Activated T-cell treated with anti-CD3 and anti-CD28 coated beads, Interleukin-2, amount 50 U/mL, for 72 hours (primary cell): ENCODE measurements around the gene CPA5. TPM values are rescaled to one million over a fixed set of nuclear protein-coding genes. Genes with fewer than 3 reads are reported as not detected.
"Not testable (repeated sequence)": the region's sequence is repeated elsewhere in the genome, so short reads cannot be mapped to it uniquely, and the experiment has no call there.

Experiments used
- ATAC-seq, 2 donors: fragments of 150-1000 bp; cut with Tn5 transposase; replicated peaks in 1 of 2; 2 replicates each; pipeline ENCODE4 v1.10.0; 2021; ENCODE audit warnings: moderate library complexity in 2 of 2, mild to moderate bottlenecking in 1 of 2
- DNase-seq, 2 donors: peaks; one replicate each; pipeline ENCODE4 v3.0.0; 2021 to 2022; ENCODE audit warnings: mixed read lengths in 1 of 2
- H3K27ac Mint-ChIP-seq: one replicate; pipeline ENCODE4 v1.8.0; 2022; ENCODE audit warnings: mild to moderate bottlenecking, moderate library complexity, mixed read lengths
- H3K27me3 Mint-ChIP-seq: one replicate; pipeline ENCODE4 v1.8.0; 2022; ENCODE audit warnings: low read depth, mixed read lengths
- H3K36me3 Mint-ChIP-seq, 2 donors: one replicate each; pipeline ENCODE4 v1.8.0; 2022; ENCODE audit warnings: mixed read lengths in 2 of 2, mild to moderate bottlenecking in 1 of 2; ENCODE audit not compliant: insufficient read depth in 2 of 2
- H3K4me1 Mint-ChIP-seq: one replicate; pipeline ENCODE4 v1.8.0; 2022; ENCODE audit warnings: low read depth, mixed read lengths
- H3K4me3 Mint-ChIP-seq, 2 donors: one replicate each; pipeline ENCODE4 v1.8.0; 2022; ENCODE audit warnings: mild to moderate bottlenecking in 2 of 2, mixed read lengths in 2 of 2, moderate library complexity in 2 of 2
- H3K9me3 Mint-ChIP-seq, 2 donors: one replicate each; pipeline ENCODE4 v1.8.0; 2022; ENCODE audit warnings: mixed read lengths in 2 of 2
- total RNA-seq, 2 donors: library from RNA; stranded (reverse); gene quantifications; one replicate each; pipeline ENCODE4 v1.2.3, GENCODE V29; 2022

CPA5 gene
- total RNA-seq, 2 donors from 2014 or later, result 4.4 to 5.9 TPM

- no peak overlapping the region for H3K27ac Mint-ChIP-seq
- no peak overlapping the region for H3K4me3 Mint-ChIP-seq
Measured at GRCh38 chr7:130305433-130306042, 39.1 kb upstream of the CPA5 start.

GRCh38 chr7:130309986-130310385 lies 34.6 kb upstream of the CPA5 start:
- Mint-ChIP-seq H3K36me3 (no peaks in the 10 kb centered on the region), H3K27ac (no peak overlapping the region), H3K27me3 (no peaks in the 10 kb centered on the region), H3K4me1 (peaks cover 6% of the 10 kb centered on the region), H3K9me3 (no peaks in the 10 kb centered on the region), H3K4me3 (no peak overlapping the region)
- peak in 1 of 2 donors; percentile 8 for DNase-seq
- ATAC-seq, result peak; percentile 51 to 78

More at GRCh38 chr7:130305433-130306042, 39.1 kb upstream of the CPA5 start:
- Mint-ChIP-seq H3K27me3 (no peaks in the 10 kb centered on the region), H3K4me1 (peaks cover 6% of the 10 kb centered on the region), H3K36me3 (no peaks in the 10 kb centered on the region), H3K9me3 (no peaks in the 10 kb centered on the region)
- ATAC-seq, result no peak
- no peak for DNase-seq

GRCh38 chr7:130314305-130314704 lies 30.3 kb upstream of the CPA5 start:
- Mint-ChIP-seq H3K27ac (no peak overlapping the region), H3K36me3 (no peaks in the 10 kb centered on the region), H3K27me3 (no peaks in the 10 kb centered on the region), H3K4me3 (no peak overlapping the region), H3K4me1 (peaks cover 6% of the 10 kb centered on the region), H3K9me3 (no peaks in the 10 kb centered on the region)
- no peak for DNase-seq
- ATAC-seq, result no peak

- Mint-ChIP-seq H3K27ac (no peak overlapping the region), H3K4me3 (no peak overlapping the region), H3K4me1 (peaks cover 6% of the 10 kb centered on the region), H3K36me3 (no peaks in the 10 kb centered on the region), H3K27me3 (no peaks in the 10 kb centered on the region), H3K9me3 (peaks cover 2 to 3% of the 10 kb centered on the region in 2 donors)
- ATAC-seq (no peak), DNase-seq (no peak)
Measured at GRCh38 chr7:130319541-130319940, 25.1 kb upstream of the CPA5 start.

- not testable (repeated sequence) for H3K36me3 Mint-ChIP-seq
Measured at GRCh38 chr7:130321542-130322229, 22.9 kb upstream of the CPA5 start.

GRCh38 chr7:130322615-130323014 lies 22.0 kb upstream of the CPA5 start:
- Mint-ChIP-seq H3K4me1 (peaks cover 6% of the 10 kb centered on the region), H3K4me3 (no peak overlapping the region), H3K27ac (no peak overlapping the region), H3K36me3 (no peaks in the 10 kb centered on the region), H3K27me3 (no peaks in the 10 kb centered on the region), H3K9me3 (peaks cover 2 to 3% of the 10 kb centered on the region in 2 donors)
- DNase-seq (no peak), ATAC-seq (no peak)

More at GRCh38 chr7:130321542-130322229, 22.9 kb upstream of the CPA5 start:
- not testable (repeated sequence) for DNase-seq, H3K27ac Mint-ChIP-seq, H3K4me1 Mint-ChIP-seq, H3K9me3 Mint-ChIP-seq, H3K4me3 Mint-ChIP-seq, H3K27me3 Mint-ChIP-seq
- ATAC-seq, result peak; percentile 75 to 83

- Mint-ChIP-seq H3K4me1 (peaks cover 6% of the 10 kb centered on the region), H3K36me3 (no peaks in the 10 kb centered on the region), H3K9me3 (peaks cover 2 to 3% of the 10 kb centered on the region in 2 donors), H3K4me3 (no peak overlapping the region), H3K27me3 (no peaks in the 10 kb centered on the region), H3K27ac (no peak overlapping the region)
- ATAC-seq, result no peak
- no peak for DNase-seq
Measured at GRCh38 chr7:130324306-130324943, 20.2 kb upstream of the CPA5 start.

GRCh38 chr7:130329681-130330080 lies 14.9 kb upstream of the CPA5 start:
- no peak for DNase-seq
- Mint-ChIP-seq H3K27ac (no peak overlapping the region), H3K9me3 (no peaks in the 10 kb centered on the region), H3K27me3 (no peaks in the 10 kb centered on the region), H3K36me3 (no peaks in the 10 kb centered on the region), H3K4me1 (no peaks in the 10 kb centered on the region), H3K4me3 (no peak overlapping the region)
- no peak for ATAC-seq

GRCh38 chr7:130332259-130333053 lies 12.2 kb upstream of the CPA5 start:
- DNase-seq, result no peak
- ATAC-seq, result no peak
- Mint-ChIP-seq H3K9me3 (no peaks in the 10 kb centered on the region), H3K4me3 (no peak overlapping the region), H3K27me3 (no peaks in the 10 kb centered on the region), H3K27ac (no peak overlapping the region), H3K36me3 (no peaks in the 10 kb centered on the region), H3K4me1 (no peaks in the 10 kb centered on the region)

GRCh38 chr7:130333832-130334231 lies 10.8 kb upstream of the CPA5 start:
- Mint-ChIP-seq H3K36me3 (no peaks in the 10 kb centered on the region), H3K27me3 (no peaks in the 10 kb centered on the region), H3K9me3 (no peaks in the 10 kb centered on the region), H3K27ac (no peak overlapping the region), H3K4me1 (no peaks in the 10 kb centered on the region), H3K4me3 (no peak overlapping the region)
- ATAC-seq (no peak), DNase-seq (no peak)

- Mint-ChIP-seq H3K27me3 (no peaks in the 10 kb centered on the region), H3K4me3 (no peak overlapping the region), H3K4me1 (no peaks in the 10 kb centered on the region), H3K27ac (no peak overlapping the region), H3K9me3 (no peaks in the 10 kb centered on the region), H3K36me3 (no peaks in the 10 kb centered on the region)
- DNase-seq (no peak), ATAC-seq (no peak)
Measured at GRCh38 chr7:130334274-130334673, 10.3 kb upstream of the CPA5 start.

- DNase-seq (no peak), ATAC-seq (no peak)
- H3K36me3 Mint-ChIP-seq, result no peaks in the 10 kb centered on the region
- no peak overlapping the region for H3K27ac Mint-ChIP-seq
- H3K9me3 Mint-ChIP-seq, result no peaks in the 10 kb centered on the region
- H3K27me3 Mint-ChIP-seq, result no peaks in the 10 kb centered on the region
- H3K4me3 Mint-ChIP-seq, result no peak overlapping the region
- H3K4me1 Mint-ChIP-seq, result no peaks in the 10 kb centered on the region
Measured at GRCh38 chr7:130337410-130337971, 7.1 kb upstream of the CPA5 start.

- Mint-ChIP-seq H3K9me3 (no peaks in the 10 kb centered on the region), H3K4me1 (no peaks in the 10 kb centered on the region), H3K36me3 (no peaks in the 10 kb centered on the region), H3K4me3 (no peak overlapping the region), H3K27me3 (no peaks in the 10 kb centered on the region), H3K27ac (no peak overlapping the region)
- no peak for ATAC-seq
- no peak for DNase-seq
Measured at GRCh38 chr7:130338233-130338632, 6.4 kb upstream of the CPA5 start.
